ENCODE data around the gene SLC25A31. TPM values are rescaled to one million over a fixed set of nuclear protein-coding genes. Genes with fewer than 3 reads are reported as not detected.
A peak's percentile ranks its signal among the peaks of the same experiment; 100 is the strongest.

Gene SLC25A31
- total and polyA plus RNA-seq, 2 of the 13 experiments (the other 11 are each of a cell fraction or from before 2014, with no cell fraction given) = 0.04 TPM; not detected in 1

DNA sequence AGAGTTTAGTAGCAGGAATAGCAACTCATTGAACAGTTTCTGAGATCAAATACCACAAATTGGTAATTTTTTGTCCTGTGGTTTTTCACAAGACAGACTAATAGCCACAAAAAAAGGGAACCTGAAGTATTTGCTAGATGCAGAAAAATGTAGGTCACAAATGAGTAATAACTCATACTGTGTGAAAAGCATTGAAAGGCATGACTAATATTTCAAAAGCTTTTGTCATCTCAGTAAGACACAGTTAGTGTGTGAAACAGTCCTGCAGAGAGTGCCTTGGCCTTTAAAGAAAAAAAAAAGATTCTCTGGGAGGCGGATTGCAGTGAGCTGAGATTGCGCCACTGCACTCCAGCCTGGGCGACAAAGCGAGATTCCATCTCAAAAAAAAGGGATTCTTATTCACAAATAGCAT, 31.4 kb upstream of the SLC25A31 start:
- no peaks in the 10 kb centered on the region for H3K4me1 ChIP-seq (ENCODE audit: insufficient read depth, low read length)
- no peaks in the 10 kb centered on the region for H3K9me3 ChIP-seq (ENCODE audit: low read length)
- WGBS (ENCODE audit: low lambda C conversion rate) = 100% methylated on average over 4 of the region's 4 CpGs
- H3K36me3 ChIP-seq (replicated peaks in 1 of 2; ENCODE audit: control insufficient read depth in 1 of 2, insufficient read depth in 2 of 2, low read length in 2 of 2) = no peaks in the 10 kb centered on the region
- no peak for FAIRE-seq
- no peaks in the 10 kb centered on the region for H4K20me1 ChIP-seq (ENCODE audit: insufficient read depth, low read length)
- BruUV-seq (replicated peaks) = no TSS peak
- in situ Hi-C loops (cut with HindIII; ENCODE audit: extremely low pct_ligation_motif_present, low pct_unique_long_range_greater_than_20kb) = no loop called here
- CTCF ChIA-PET (ENCODE audit: low intra/inter-chr PET ratio, low total read pairs) = no interaction called here
- DNase-seq (ENCODE audit: low spot score) = no peak
- H3K9ac ChIP-seq (ENCODE audit: insufficient read depth, low read depth, low read length) = no peak overlapping the region
- no peak overlapping the region for H3K4me2 ChIP-seq (ENCODE audit: low read depth, low read length)
- H3K27ac ChIP-seq (ENCODE audit: extremely low read length, insufficient read depth, low read length) = no peak overlapping the region
- intact Hi-C loops (cut with micrococcal nuclease; ENCODE audit: unreplicated experiment) = no loop called here
- no peak overlapping the region for H3K4me3 ChIP-seq (replicated peaks in 1 of 3; ENCODE audit: insufficient read depth in 1 of 3, low read depth in 2 of 3, low read length in 3 of 3)
- H3K27me3 ChIP-seq (ENCODE audit: control insufficient read depth in 1 of 2, insufficient read depth in 2 of 2, low read length in 2 of 2) = no peaks in the 10 kb centered on the region
- H2AFZ ChIP-seq (ENCODE audit: low read length) = no peak overlapping the region
- TF ChIP-seq, protein P1, sequence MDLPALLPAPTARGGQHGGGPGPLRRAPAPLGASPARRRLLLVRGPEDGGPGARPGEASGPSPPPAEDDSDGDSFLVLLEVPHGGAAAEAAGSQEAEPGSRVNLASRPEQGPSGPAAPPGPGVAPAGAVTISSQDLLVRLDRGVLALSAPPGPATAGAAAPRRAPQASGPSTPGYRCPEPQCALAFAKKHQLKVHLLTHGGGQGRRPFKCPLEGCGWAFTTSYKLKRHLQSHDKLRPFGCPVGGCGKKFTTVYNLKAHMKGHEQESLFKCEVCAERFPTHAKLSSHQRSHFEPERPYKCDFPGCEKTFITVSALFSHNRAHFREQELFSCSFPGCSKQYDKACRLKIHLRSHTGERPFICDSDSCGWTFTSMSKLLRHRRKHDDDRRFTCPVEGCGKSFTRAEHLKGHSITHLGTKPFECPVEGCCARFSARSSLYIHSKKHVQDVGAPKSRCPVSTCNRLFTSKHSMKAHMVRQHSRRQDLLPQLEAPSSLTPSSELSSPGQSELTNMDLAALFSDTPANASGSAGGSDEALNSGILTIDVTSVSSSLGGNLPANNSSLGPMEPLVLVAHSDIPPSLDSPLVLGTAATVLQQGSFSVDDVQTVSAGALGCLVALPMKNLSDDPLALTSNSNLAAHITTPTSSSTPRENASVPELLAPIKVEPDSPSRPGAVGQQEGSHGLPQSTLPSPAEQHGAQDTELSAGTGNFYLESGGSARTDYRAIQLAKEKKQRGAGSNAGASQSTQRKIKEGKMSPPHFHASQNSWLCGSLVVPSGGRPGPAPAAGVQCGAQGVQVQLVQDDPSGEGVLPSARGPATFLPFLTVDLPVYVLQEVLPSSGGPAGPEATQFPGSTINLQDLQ (CRISPR knock-in tag; IDR thresholded peaks at IDR 0.05) = no peak
- POLR2A ChIA-PET = no interaction called here
- ATAC-seq = no peak
- no peaks in the 10 kb centered on the region for H3K79me2 ChIP-seq (ENCODE audit: insufficient read depth, low read length)

DNA sequence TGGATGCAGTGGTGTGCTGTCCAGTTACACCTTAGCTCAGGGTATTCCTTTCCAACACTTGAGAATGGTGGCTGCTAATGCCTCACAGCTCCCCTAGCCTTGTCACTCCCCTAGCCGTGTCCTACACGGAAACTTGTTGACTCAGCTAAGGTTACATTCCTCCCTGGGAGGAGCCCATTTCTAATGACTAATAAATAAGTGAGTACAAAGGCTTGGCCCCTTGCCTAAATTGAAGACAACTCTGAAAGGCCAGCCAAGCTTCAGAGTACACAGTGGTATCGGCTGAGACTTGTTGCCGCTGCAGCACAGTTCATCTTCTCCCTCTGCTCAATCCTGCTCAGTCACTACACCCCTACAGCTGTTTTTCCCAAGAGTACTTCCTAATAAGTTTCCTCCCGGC, 21.2 kb upstream of the SLC25A31 start:
- DNase-seq (ENCODE audit: low spot score) (peak; percentile 65), ATAC-seq (peak; percentile 41; the same call in 2 of the 3 replicates)

More for the DNA sequence above, 21.2 kb upstream of the SLC25A31 start:
- 69% methylated on average over 5 of the region's 5 CpGs for WGBS (ENCODE audit: low lambda C conversion rate)
- Histone ChIP-seq H3K4me1 (ENCODE audit: insufficient read depth, low read length) (peaks cover 5% of the 10 kb centered on the region; the same call in 1 of the 2 replicates), H3K9ac (ENCODE audit: insufficient read depth, low read depth, low read length) (no peak overlapping the region), H3K4me3 (replicated peaks in 1 of 3; ENCODE audit: insufficient read depth in 1 of 3, low read depth in 2 of 3, low read length in 3 of 3) (no peak overlapping the region), H3K79me2 (ENCODE audit: insufficient read depth, low read length) (no peaks in the 10 kb centered on the region), H3K27me3 (ENCODE audit: control insufficient read depth in 1 of 2, insufficient read depth in 2 of 2, low read length in 2 of 2) (no peaks in the 10 kb centered on the region), H3K9me3 (ENCODE audit: low read length) (no peaks in the 10 kb centered on the region), H3K4me2 (ENCODE audit: low read depth, low read length) (no peak overlapping the region), H2AFZ (ENCODE audit: low read length) (no peak overlapping the region), H3K27ac (ENCODE audit: extremely low read length, insufficient read depth, low read length) (no peak overlapping the region), H3K36me3 (replicated peaks in 1 of 2; ENCODE audit: control insufficient read depth in 1 of 2, insufficient read depth in 2 of 2, low read length in 2 of 2) (peaks cover 3 to 8% of the 10 kb centered on the region in 2 experiments; a peak in 3 of 5 replicates), H4K20me1 (ENCODE audit: insufficient read depth, low read length) (no peaks in the 10 kb centered on the region)
- TF ChIP-seq ZKSCAN8 (CRISPR knock-in tag; IDR thresholded peaks at IDR 0.05; ENCODE audit: borderline replicate concordance) (no peak), CREM (IDR thresholded peaks at IDR 0.05) (no peak), CREM (CRISPR knock-in tag; IDR thresholded peaks at IDR 0.05) (no peak), SKI (IDR thresholded peaks at IDR 0.05; ENCODE audit: partially characterized antibody) (no peak), ARNTL (CRISPR knock-in tag; IDR thresholded peaks at IDR 0.05) (no peak), ZNF230 (CRISPR knock-in tag; IDR thresholded peaks at IDR 0.05) (no peak), PHF20 (CRISPR knock-in tag; IDR thresholded peaks at IDR 0.05) (no peak), ZNF558 (CRISPR knock-in tag; IDR thresholded peaks at IDR 0.05; ENCODE audit: borderline replicate concordance) (no peak), BORCS8-MEF2B (CRISPR knock-in tag; IDR thresholded peaks at IDR 0.05) (no peak), ZNF552 (CRISPR knock-in tag; IDR thresholded peaks at IDR 0.05; ENCODE audit: borderline replicate concordance) (no peak), ZNF547 (CRISPR knock-in tag; IDR thresholded peaks at IDR 0.05) (no peak), CBFB (CRISPR knock-in tag; IDR thresholded peaks at IDR 0.05) (no peak), ZNF263 (CRISPR knock-in tag; IDR thresholded peaks at IDR 0.05) (no peak)
- no peak for FAIRE-seq
- POLR2A ChIA-PET = no interaction called here
- BruUV-seq (replicated peaks) = no TSS peak
- in situ Hi-C loops (cut with HindIII; ENCODE audit: extremely low pct_ligation_motif_present, low pct_unique_long_range_greater_than_20kb) = no loop called here
- intact Hi-C loops (cut with micrococcal nuclease; ENCODE audit: unreplicated experiment) = no loop called here
- CTCF ChIA-PET (ENCODE audit: low intra/inter-chr PET ratio, low total read pairs) = no interaction called here

All from HepG2 (cell line).